ENCODE results near the gene PIGX. TPM values are rescaled to one million over a fixed set of nuclear protein-coding genes. Genes with fewer than 3 reads are reported as not detected.

Gene PIGX
- total RNA-seq, 1 experiment from 2014 or later, result 31.2 TPM

- H3K36me3 Mint-ChIP-seq (ENCODE audit: insufficient read depth, unreplicated experiment), result peaks cover 2% of the 10 kb centered on the region
- H3K9me3 Mint-ChIP-seq (ENCODE audit: low read depth, unreplicated experiment), result no peaks in the 10 kb centered on the region
- intact Hi-C loops (cut with micrococcal nuclease; ENCODE audit: unreplicated experiment), result no loop called here
- BruUV-seq (replicated peaks), result no TSS peak
- H3K4me1 Mint-ChIP-seq (ENCODE audit: low read depth, unreplicated experiment), result peaks cover 6% of the 10 kb centered on the region
- H3K27me3 Mint-ChIP-seq (ENCODE audit: unreplicated experiment), result no peaks in the 10 kb centered on the region
- CTCF ChIA-PET, result interaction anchor here (0.6 kb wide), 1 partner anchor 52 kb away, joined by 5 read pairs; no protein-coding TSS in a partner anchor
- no peak overlapping the region for H3K27ac Mint-ChIP-seq (ENCODE audit: unreplicated experiment)
- TF ChIP-seq CTCF (IDR thresholded peaks at IDR 0.05; ENCODE audit: unreplicated experiment), result no peak
- no peak overlapping the region for H3K4me3 Mint-ChIP-seq (ENCODE audit: low read depth, unreplicated experiment)
- DNase-seq, result no peak
Measured at GRCh38 chr3:196706327-196706726, 5.8 kb upstream of the PIGX start.

- intact Hi-C loops (cut with micrococcal nuclease; ENCODE audit: unreplicated experiment), result no loop called here
- CTCF ChIA-PET, result interaction anchor here (0.6 kb wide), 1 partner anchor 52 kb away, joined by 5 read pairs; no protein-coding TSS in a partner anchor
- Mint-ChIP-seq H3K36me3 (ENCODE audit: insufficient read depth, unreplicated experiment) (peaks cover 6% of the 10 kb centered on the region), H3K4me1 (ENCODE audit: low read depth, unreplicated experiment) (peaks cover 10% of the 10 kb centered on the region), H3K27me3 (ENCODE audit: unreplicated experiment) (no peaks in the 10 kb centered on the region), H3K4me3 (ENCODE audit: low read depth, unreplicated experiment) (no peak overlapping the region), H3K9me3 (ENCODE audit: low read depth, unreplicated experiment) (no peaks in the 10 kb centered on the region), H3K27ac (ENCODE audit: unreplicated experiment) (no peak overlapping the region)
- no TSS peak for BruUV-seq (replicated peaks)
- no peak for TF ChIP-seq CTCF (IDR thresholded peaks at IDR 0.05; ENCODE audit: unreplicated experiment)
- DNase-seq, result no peak
Measured at GRCh38 chr3:196706731-196707130, 5.4 kb upstream of the PIGX start.

GRCh38 chr3:196707566-196707965, 4.6 kb upstream of the PIGX start:
- no peak overlapping the region for H3K27ac Mint-ChIP-seq (ENCODE audit: unreplicated experiment)
- no peaks in the 10 kb centered on the region for H3K9me3 Mint-ChIP-seq (ENCODE audit: low read depth, unreplicated experiment)
- peaks cover 11% of the 10 kb centered on the region for H3K36me3 Mint-ChIP-seq (ENCODE audit: insufficient read depth, unreplicated experiment)
- H3K4me3 Mint-ChIP-seq (ENCODE audit: low read depth, unreplicated experiment), result no peak overlapping the region
- CTCF ChIA-PET, result no interaction called here
- no peaks in the 10 kb centered on the region for H3K27me3 Mint-ChIP-seq (ENCODE audit: unreplicated experiment)
- no peak for TF ChIP-seq CTCF (IDR thresholded peaks at IDR 0.05; ENCODE audit: unreplicated experiment)
- no TSS peak for BruUV-seq (replicated peaks)
- DNase-seq, result no peak
- H3K4me1 Mint-ChIP-seq (ENCODE audit: low read depth, unreplicated experiment), result peaks cover 11% of the 10 kb centered on the region
- intact Hi-C loops (cut with micrococcal nuclease; ENCODE audit: unreplicated experiment), result no loop called here

GRCh38 chr3:196708467-196708866, 3.7 kb upstream of the PIGX start:
- CTCF ChIA-PET, result no interaction called here
- no peak for DNase-seq
- peaks cover 11% of the 10 kb centered on the region for H3K4me1 Mint-ChIP-seq (ENCODE audit: low read depth, unreplicated experiment)
- H3K4me3 Mint-ChIP-seq (ENCODE audit: low read depth, unreplicated experiment), result no peak overlapping the region
- TF ChIP-seq CTCF (IDR thresholded peaks at IDR 0.05; ENCODE audit: unreplicated experiment), result no peak
- no peaks in the 10 kb centered on the region for H3K9me3 Mint-ChIP-seq (ENCODE audit: low read depth, unreplicated experiment)
- intact Hi-C loops (cut with micrococcal nuclease; ENCODE audit: unreplicated experiment), result no loop called here
- no TSS peak for BruUV-seq (replicated peaks)
- H3K36me3 Mint-ChIP-seq (ENCODE audit: insufficient read depth, unreplicated experiment), result peaks cover 19% of the 10 kb centered on the region
- no peak overlapping the region for H3K27ac Mint-ChIP-seq (ENCODE audit: unreplicated experiment)
- no peaks in the 10 kb centered on the region for H3K27me3 Mint-ChIP-seq (ENCODE audit: unreplicated experiment)
